ENCODE data around the gene RXFP3.

Gene RXFP3

GRCh38 chr5:33929925-33930690, 6.1 kb upstream of the RXFP3 start:
- H3K9me2 ChIP-seq (replicated peaks; ENCODE audit: insufficient read depth, low read length): no peaks in the 10 kb centered on the region
- H3K4me3 ChIP-seq (ENCODE audit: low read length): no peak overlapping the region
- H3F3A ChIP-seq (ENCODE audit: insufficient read depth, low read length): no peaks in the 10 kb centered on the region
- no peak for DNase-seq
- H3K9ac ChIP-seq (ENCODE audit: low read length): no peak overlapping the region
- no peaks in the 10 kb centered on the region for H3K36me3 ChIP-seq (replicated peaks; ENCODE audit: insufficient read depth, low read length)
- no peak overlapping the region for H3K27ac ChIP-seq (ENCODE audit: low read length)
- H4K20me1 ChIP-seq (ENCODE audit: insufficient read depth, low read length): no peaks in the 10 kb centered on the region
- no peak overlapping the region for H2AFZ ChIP-seq (ENCODE audit: low read length)
- H3K27me3 ChIP-seq (replicated peaks; ENCODE audit: insufficient read depth, low read length): no peaks in the 10 kb centered on the region
- peaks cover 21% of the 10 kb centered on the region for H3K4me1 ChIP-seq (ENCODE audit: low read length)
- no peak overlapping the region for H3K4me2 ChIP-seq (ENCODE audit: low read depth, low read length)
- TF ChIP-seq EZH2 (optimal IDR thresholded peaks at IDR 0.05; ENCODE audit: low read depth, low read length) (no peak), EZH2phosphoT487 (IDR thresholded peaks at IDR 0.05; ENCODE audit: low read length) (no peak)
- TF ChIP-seq, protein P1, sequence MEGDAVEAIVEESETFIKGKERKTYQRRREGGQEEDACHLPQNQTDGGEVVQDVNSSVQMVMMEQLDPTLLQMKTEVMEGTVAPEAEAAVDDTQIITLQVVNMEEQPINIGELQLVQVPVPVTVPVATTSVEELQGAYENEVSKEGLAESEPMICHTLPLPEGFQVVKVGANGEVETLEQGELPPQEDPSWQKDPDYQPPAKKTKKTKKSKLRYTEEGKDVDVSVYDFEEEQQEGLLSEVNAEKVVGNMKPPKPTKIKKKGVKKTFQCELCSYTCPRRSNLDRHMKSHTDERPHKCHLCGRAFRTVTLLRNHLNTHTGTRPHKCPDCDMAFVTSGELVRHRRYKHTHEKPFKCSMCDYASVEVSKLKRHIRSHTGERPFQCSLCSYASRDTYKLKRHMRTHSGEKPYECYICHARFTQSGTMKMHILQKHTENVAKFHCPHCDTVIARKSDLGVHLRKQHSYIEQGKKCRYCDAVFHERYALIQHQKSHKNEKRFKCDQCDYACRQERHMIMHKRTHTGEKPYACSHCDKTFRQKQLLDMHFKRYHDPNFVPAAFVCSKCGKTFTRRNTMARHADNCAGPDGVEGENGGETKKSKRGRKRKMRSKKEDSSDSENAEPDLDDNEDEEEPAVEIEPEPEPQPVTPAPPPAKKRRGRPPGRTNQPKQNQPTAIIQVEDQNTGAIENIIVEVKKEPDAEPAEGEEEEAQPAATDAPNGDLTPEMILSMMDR (IDR thresholded peaks at IDR 0.05; ENCODE audit: low read length): no peak
- no peaks in the 10 kb centered on the region for H3K9me3 ChIP-seq (replicated peaks; ENCODE audit: insufficient read depth, low read length)
- H3K79me2 ChIP-seq (ENCODE audit: low read length): no peaks in the 10 kb centered on the region

- Histone ChIP-seq H3K9me3 (replicated peaks; ENCODE audit: insufficient read depth, low read length) (no peaks in the 10 kb centered on the region), H3K9me2 (replicated peaks; ENCODE audit: insufficient read depth, low read length) (no peaks in the 10 kb centered on the region), H3K4me3 (ENCODE audit: low read length) (no peak overlapping the region), H3K36me3 (replicated peaks; ENCODE audit: insufficient read depth, low read length) (no peaks in the 10 kb centered on the region), H2AFZ (ENCODE audit: low read length) (no peak overlapping the region), H3K4me2 (ENCODE audit: low read depth, low read length) (no peak overlapping the region), H3K27ac (ENCODE audit: low read length) (no peak overlapping the region), H3K27me3 (replicated peaks; ENCODE audit: insufficient read depth, low read length) (no peaks in the 10 kb centered on the region), H3F3A (ENCODE audit: insufficient read depth, low read length) (no peaks in the 10 kb centered on the region), H4K20me1 (ENCODE audit: insufficient read depth, low read length) (no peaks in the 10 kb centered on the region), H3K79me2 (ENCODE audit: low read length) (no peaks in the 10 kb centered on the region), H3K9ac (ENCODE audit: low read length) (no peak overlapping the region), H3K4me1 (ENCODE audit: low read length) (peaks cover 21% of the 10 kb centered on the region)
- DNase-seq: no peak
- no peak for TF ChIP-seq EZH2 (optimal IDR thresholded peaks at IDR 0.05; ENCODE audit: low read depth, low read length)
- TF ChIP-seq EZH2phosphoT487 (IDR thresholded peaks at IDR 0.05; ENCODE audit: low read length): no peak
- TF ChIP-seq, protein P1 (IDR thresholded peaks at IDR 0.05; ENCODE audit: low read length): no peak
These were observed 5.0 kb upstream of the RXFP3 start for GRCh38 chr5:33931136-33931535.

DNA sequence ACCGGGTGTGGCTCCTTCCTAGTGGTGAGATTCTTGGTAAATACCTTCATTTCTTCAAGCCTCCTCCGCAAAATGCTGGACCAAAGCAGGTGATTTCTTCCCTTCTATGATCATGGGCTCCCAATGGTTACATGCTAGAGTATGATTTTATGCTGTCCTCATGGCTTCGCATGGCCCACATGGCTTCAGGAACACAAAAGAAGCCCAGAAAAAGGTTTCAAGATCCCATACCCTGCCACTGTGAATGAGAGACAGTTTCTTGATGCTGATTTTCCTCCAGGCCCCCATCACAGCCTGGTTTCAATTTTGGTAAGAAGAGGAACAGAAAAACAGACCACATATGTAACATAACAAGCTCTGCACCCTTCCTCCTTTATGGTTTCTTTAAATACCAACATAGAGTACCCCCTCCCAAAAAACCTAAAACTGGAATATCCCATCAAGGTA, 2.4 kb upstream of the RXFP3 start:
- Histone ChIP-seq H3K36me3 (replicated peaks; ENCODE audit: insufficient read depth, low read length) (no peaks in the 10 kb centered on the region), H3K27me3 (replicated peaks; ENCODE audit: insufficient read depth, low read length) (no peaks in the 10 kb centered on the region), H4K20me1 (ENCODE audit: insufficient read depth, low read length) (no peaks in the 10 kb centered on the region), H3K9ac (ENCODE audit: low read length) (no peak overlapping the region), H3F3A (ENCODE audit: insufficient read depth, low read length) (no peaks in the 10 kb centered on the region), H3K9me3 (replicated peaks; ENCODE audit: insufficient read depth, low read length) (no peaks in the 10 kb centered on the region), H3K9me2 (replicated peaks; ENCODE audit: insufficient read depth, low read length) (no peaks in the 10 kb centered on the region), H3K27ac (ENCODE audit: low read length) (peak overlapping the region; percentile 19; the same call in 1 of the 2 replicates), H3K4me3 (ENCODE audit: low read length) (no peak overlapping the region), H3K79me2 (ENCODE audit: low read length) (no peaks in the 10 kb centered on the region), H2AFZ (ENCODE audit: low read length) (no peak overlapping the region), H3K4me1 (ENCODE audit: low read length) (peaks cover 14% of the 10 kb centered on the region), H3K4me2 (ENCODE audit: low read depth, low read length) (no peak overlapping the region)
- TF ChIP-seq EZH2 (optimal IDR thresholded peaks at IDR 0.05; ENCODE audit: low read depth, low read length) (no peak), EZH2phosphoT487 (IDR thresholded peaks at IDR 0.05; ENCODE audit: low read length) (no peak)
- TF ChIP-seq, protein P1 (IDR thresholded peaks at IDR 0.05; ENCODE audit: low read length): no peak
- peak; percentile 7 for DNase-seq
